OCI-LY1 (cell line): ENCODE data around the gene ARHGAP10.

Experiments used
- H2AFZ ChIP-seq: fragments of 200-600 bp; sonication (generic), shearing (Covaris generic); 2 replicates; pipeline ENCODE4 v1.6.0; 2014; ENCODE audit warnings: antibody characterized with exemption, mild to moderate bottlenecking, low read length
- H3F3A ChIP-seq: fragments of 200-600 bp; sonication (generic), shearing (Covaris generic); 2 replicates; pipeline ENCODE4 v1.6.0; 2014; ENCODE audit warnings: mild to moderate bottlenecking, antibody characterized with exemption, low read length, moderate library complexity; ENCODE audit not compliant: insufficient read depth
- H3K27ac ChIP-seq: fragments of 200-600 bp; sonication (generic); 2 replicates; pipeline ENCODE4 v1.5.1; 2014; ENCODE audit warnings: low read length, mixed run types, mild to moderate bottlenecking, low read depth; ENCODE audit not compliant: poor library complexity, severe bottlenecking
- H3K27me3 ChIP-seq: fragments of 200-600 bp; sonication (generic); 2 replicates; pipeline ENCODE4 v1.6.0; 2014; ENCODE audit warnings: antibody characterized with exemption, mild to moderate bottlenecking, low read length, moderate library complexity; ENCODE audit not compliant: insufficient read depth
- H3K36me3 ChIP-seq: fragments of 200-600 bp; sonication (generic); 2 replicates; pipeline ENCODE4 v1.6.1; 2014; ENCODE audit warnings: mild to moderate bottlenecking, antibody characterized with exemption, low read length, moderate library complexity, mixed read lengths; ENCODE audit not compliant: insufficient read depth
- H3K4me1 ChIP-seq: fragments of 200-600 bp; sonication (generic); 2 replicates; pipeline ENCODE4 v1.5.1; 2014; ENCODE audit warnings: mild to moderate bottlenecking, low read length, moderate library complexity; ENCODE audit not compliant: insufficient read depth, severe bottlenecking
- H3K4me2 ChIP-seq: fragments of 200-600 bp; sonication (generic), shearing (Covaris generic); 2 replicates; pipeline ENCODE4 v1.6.1; 2014; ENCODE audit warnings: low read length
- H3K4me3 ChIP-seq: fragments of 200-600 bp; sonication (generic); 2 replicates; pipeline ENCODE4 v1.5.1; 2014; ENCODE audit warnings: low read length, low read depth, mild to moderate bottlenecking, mixed read lengths; ENCODE audit not compliant: poor library complexity, severe bottlenecking
- H3K79me2 ChIP-seq: fragments of 200-600 bp; shearing (Covaris generic); 2 replicates; pipeline ENCODE4 v1.6.1; 2016; ENCODE audit warnings: mixed run types, low read length, mixed read lengths; ENCODE audit not compliant: insufficient read depth
- H3K9ac ChIP-seq: fragments of 200-600 bp; sonication (generic), shearing (Covaris generic); 2 replicates; pipeline ENCODE4 v1.6.1; 2014; ENCODE audit warnings: mild to moderate bottlenecking, low read length, mixed read lengths
- H3K9me2 ChIP-seq: fragments of 200-600 bp; sonication (generic), shearing (Covaris generic); 2 replicates; pipeline ENCODE4 v1.6.1; 2014; ENCODE audit warnings: low read depth, mild to moderate bottlenecking, low read length, mixed read lengths
- H3K9me3 ChIP-seq: fragments of 200-600 bp; shearing (Covaris generic); 2 replicates; pipeline ENCODE4 v1.6.1; 2014; ENCODE audit warnings: low read length, mixed read lengths
- H4K20me1 ChIP-seq: fragments of 200-600 bp; sonication (generic), shearing (Covaris generic); 2 replicates; pipeline ENCODE4 v1.6.0; 2016; ENCODE audit warnings: mild to moderate bottlenecking, low read length; ENCODE audit not compliant: insufficient read depth
- EZH2 ChIP-seq: fragments of 200-600 bp; sonication (generic), shearing (Covaris generic); IDR thresholded peaks from 2 replicates; pipeline ENCODE4 v1.8.0; 2017; ENCODE audit warnings: borderline replicate concordance, mixed run types, mild to moderate bottlenecking, antibody characterized with exemption, low read length, moderate library complexity, mixed read lengths
- TF ChIP-seq, protein P1 (sequence below): fragments of 200-600 bp; sonication (generic), shearing (Covaris generic); IDR thresholded peaks from 2 replicates; pipeline ENCODE4 v1.5.1; 2017; ENCODE audit warnings: mild to moderate bottlenecking, antibody characterized with exemption, low read length, moderate library complexity, mixed read lengths

Gene ARHGAP10

DNA sequence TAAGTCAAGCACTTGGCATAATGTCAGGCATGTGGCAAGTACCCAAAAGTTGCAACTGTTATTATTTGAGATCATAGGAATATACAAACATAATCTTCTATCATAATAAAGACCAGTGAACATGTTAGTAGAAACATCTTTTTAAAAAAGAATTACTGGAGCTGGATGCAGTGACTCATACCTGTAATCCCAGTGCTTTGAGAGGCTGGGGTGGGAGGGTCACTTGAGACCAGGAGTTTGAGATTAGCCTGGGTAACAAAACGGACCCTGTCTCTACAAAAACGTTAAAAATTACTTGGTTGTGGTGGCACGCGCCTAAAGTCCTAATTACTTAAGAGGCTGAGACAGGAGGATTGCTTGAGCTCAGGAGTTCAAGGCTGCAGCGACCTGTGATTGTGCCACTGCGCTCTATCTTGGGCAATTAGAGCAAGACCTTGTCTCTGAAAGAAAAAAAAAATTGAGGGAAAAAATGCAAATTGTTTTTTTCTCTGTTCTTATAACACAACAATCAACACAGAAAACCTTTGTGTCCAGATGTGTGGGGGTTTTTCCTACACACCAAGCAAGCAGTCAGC is 284.3 kb downstream of the ARHGAP10 start:
- Histone ChIP-seq H3K4me1 (peaks cover 11% of the 10 kb centered on the region), H3K9me2 (no peaks in the 10 kb centered on the region), H3K27me3 (no peaks in the 10 kb centered on the region), H3K79me2 (no peaks in the 10 kb centered on the region), H3K36me3 (no peaks in the 10 kb centered on the region), H3F3A (no peaks in the 10 kb centered on the region), H3K9me3 (no peaks in the 10 kb centered on the region), H2AFZ (no peak overlapping the region), H3K9ac (no peak overlapping the region), H3K4me3 (no peak overlapping the region), H4K20me1 (no peaks in the 10 kb centered on the region), H3K27ac (no peak overlapping the region), H3K4me2 (no peak overlapping the region)
- TF ChIP-seq EZH2, result no peak
- TF ChIP-seq, protein P1, sequence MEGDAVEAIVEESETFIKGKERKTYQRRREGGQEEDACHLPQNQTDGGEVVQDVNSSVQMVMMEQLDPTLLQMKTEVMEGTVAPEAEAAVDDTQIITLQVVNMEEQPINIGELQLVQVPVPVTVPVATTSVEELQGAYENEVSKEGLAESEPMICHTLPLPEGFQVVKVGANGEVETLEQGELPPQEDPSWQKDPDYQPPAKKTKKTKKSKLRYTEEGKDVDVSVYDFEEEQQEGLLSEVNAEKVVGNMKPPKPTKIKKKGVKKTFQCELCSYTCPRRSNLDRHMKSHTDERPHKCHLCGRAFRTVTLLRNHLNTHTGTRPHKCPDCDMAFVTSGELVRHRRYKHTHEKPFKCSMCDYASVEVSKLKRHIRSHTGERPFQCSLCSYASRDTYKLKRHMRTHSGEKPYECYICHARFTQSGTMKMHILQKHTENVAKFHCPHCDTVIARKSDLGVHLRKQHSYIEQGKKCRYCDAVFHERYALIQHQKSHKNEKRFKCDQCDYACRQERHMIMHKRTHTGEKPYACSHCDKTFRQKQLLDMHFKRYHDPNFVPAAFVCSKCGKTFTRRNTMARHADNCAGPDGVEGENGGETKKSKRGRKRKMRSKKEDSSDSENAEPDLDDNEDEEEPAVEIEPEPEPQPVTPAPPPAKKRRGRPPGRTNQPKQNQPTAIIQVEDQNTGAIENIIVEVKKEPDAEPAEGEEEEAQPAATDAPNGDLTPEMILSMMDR, result no peak

DNA sequence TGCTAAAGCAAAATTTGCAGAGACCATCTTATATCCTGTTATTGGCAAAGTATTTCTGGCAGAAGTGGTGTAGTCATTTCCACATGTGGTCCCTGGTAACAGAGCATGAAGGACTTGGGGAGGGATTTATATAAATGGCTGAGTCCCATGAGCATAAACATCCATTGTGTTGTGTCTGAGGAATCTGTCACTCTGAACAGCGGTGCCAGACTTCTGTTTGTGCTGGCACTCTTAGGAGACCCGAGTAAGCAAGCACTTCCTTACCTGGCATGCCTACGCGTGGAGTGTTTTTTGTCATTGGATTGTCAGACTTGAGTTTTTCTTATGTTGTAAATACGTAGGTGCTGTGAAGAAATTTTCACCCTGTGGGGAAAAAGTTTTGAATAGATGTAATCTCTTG is 285.9 kb downstream of the ARHGAP10 start:
- Histone ChIP-seq H3F3A (no peaks in the 10 kb centered on the region), H3K9me3 (no peaks in the 10 kb centered on the region), H3K4me1 (peaks cover 21% of the 10 kb centered on the region), H3K27me3 (no peaks in the 10 kb centered on the region), H3K36me3 (no peaks in the 10 kb centered on the region), H3K9ac (no peak overlapping the region), H2AFZ (no peak overlapping the region), H3K4me3 (no peak overlapping the region), H3K9me2 (no peaks in the 10 kb centered on the region), H3K4me2 (no peak overlapping the region), H4K20me1 (no peaks in the 10 kb centered on the region), H3K79me2 (no peaks in the 10 kb centered on the region), H3K27ac (no peak overlapping the region)
- TF ChIP-seq EZH2, result no peak
- TF ChIP-seq, protein P1, result no peak

DNA sequence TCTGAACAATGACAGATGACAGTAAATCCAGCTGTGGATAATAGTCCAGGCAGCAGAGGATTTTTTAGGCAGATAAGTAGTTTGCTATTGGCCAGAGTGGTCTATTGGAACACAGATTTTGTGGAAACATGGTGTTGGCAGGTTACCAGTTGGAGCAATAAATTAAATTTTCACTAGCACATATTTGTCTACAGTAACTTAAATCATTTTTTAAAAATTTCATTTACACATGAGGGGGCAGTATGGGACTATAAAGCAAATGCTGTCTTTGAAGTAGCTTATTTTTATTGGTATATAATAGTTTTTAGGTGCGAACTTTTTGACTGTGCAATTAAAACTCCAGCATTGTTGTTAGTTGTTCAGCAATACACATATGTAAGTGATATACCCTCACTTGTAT is 289.8 kb downstream of the ARHGAP10 start:
- Histone ChIP-seq H2AFZ (no peak overlapping the region), H3K9me2 (no peaks in the 10 kb centered on the region), H3K4me3 (no peak overlapping the region), H3K9ac (no peak overlapping the region), H3K9me3 (no peaks in the 10 kb centered on the region), H3K27ac (no peak overlapping the region), H3K79me2 (no peaks in the 10 kb centered on the region), H3K4me1 (peaks cover 26% of the 10 kb centered on the region), H3K4me2 (no peak overlapping the region), H3F3A (no peaks in the 10 kb centered on the region), H3K27me3 (no peaks in the 10 kb centered on the region), H4K20me1 (no peaks in the 10 kb centered on the region), H3K36me3 (no peaks in the 10 kb centered on the region)
- TF ChIP-seq, protein P1, result peak; percentile 47; the same call in 1 of the 2 replicates
- TF ChIP-seq EZH2, result no peak
